Trophoblast cell (in vitro differentiated cells and primary cell): Measurements from ENCODE around the gene MYO10.

Experiments
- DNase-seq, 2 donors: peaks; one replicate each; pipeline ENCODE4 v3.0.0-alpha.2; 2016
- H2AFZ ChIP-seq: 2 replicates; pipeline ENCODE4 v1.6.1; 2013; ENCODE audit warnings: low read length, moderate library complexity, mild to moderate bottlenecking; ENCODE audit not compliant: insufficient read depth, poor library complexity
- H2AK5ac ChIP-seq: 2 replicates; pipeline ENCODE4 v1.6.1; 2013; ENCODE audit warnings: mild to moderate bottlenecking, low read length
- H2BK120ac ChIP-seq: 2 replicates; pipeline ENCODE4 v1.6.1; 2013; ENCODE audit warnings: low read length, mild to moderate bottlenecking, moderate library complexity; ENCODE audit not compliant: insufficient read depth, poor library complexity
- H2BK12ac ChIP-seq: 2 replicates; pipeline ENCODE4 v1.6.1; 2013; ENCODE audit warnings: mild to moderate bottlenecking, low read length, moderate library complexity
- H2BK5ac ChIP-seq: 2 replicates; pipeline ENCODE4 v1.6.1; 2013; ENCODE audit warnings: low read length, low read depth, moderate library complexity, mild to moderate bottlenecking; ENCODE audit not compliant: poor library complexity
- H3K14ac ChIP-seq: 2 replicates; pipeline ENCODE4 v1.6.1; 2013; ENCODE audit warnings: mild to moderate bottlenecking, low read length
- H3K18ac ChIP-seq: 2 replicates; pipeline ENCODE4 v1.6.1; 2013; ENCODE audit warnings: mild to moderate bottlenecking, low read length
- H3K23ac ChIP-seq: 2 replicates; pipeline ENCODE4 v1.6.1; 2013; ENCODE audit warnings: low read length
- H3K27ac ChIP-seq: 2 replicates; pipeline ENCODE4 v1.5.1; 2013; ENCODE audit warnings: low read depth, mild to moderate bottlenecking, inconsistent platforms, low read length, moderate library complexity
- H3K27me3 ChIP-seq: 2 replicates; pipeline ENCODE4 v1.6.1; 2013; ENCODE audit warnings: inconsistent platforms, mild to moderate bottlenecking, low read length, moderate library complexity; ENCODE audit not compliant: insufficient read depth
- H3K36me3 ChIP-seq, 2 experiments: 1 replicate in 1 of 2; 2 replicates in 1 of 2; pipeline ENCODE4 v1.6.1; 2013; ENCODE audit warnings: low read length in 2 of 2, mild to moderate bottlenecking in 2 of 2, moderate library complexity in 1 of 2; ENCODE audit not compliant: insufficient read depth in 2 of 2, control insufficient read depth in 1 of 2
- H3K4ac ChIP-seq: 2 replicates; pipeline ENCODE4 v1.6.1; 2013; ENCODE audit warnings: low read depth, mild to moderate bottlenecking, low read length, moderate library complexity
- H3K4me1 ChIP-seq, 2 experiments: 1 replicate in 1 of 2; 2 replicates in 1 of 2; pipeline ENCODE4 v1.6.1; 2013; ENCODE audit warnings: low read length in 2 of 2, mild to moderate bottlenecking in 2 of 2, moderate library complexity in 1 of 2; ENCODE audit not compliant: insufficient read depth in 2 of 2, control insufficient read depth in 1 of 2
- H3K4me2 ChIP-seq: 2 replicates; pipeline ENCODE4 v1.6.1; 2013; ENCODE audit warnings: inconsistent platforms, mild to moderate bottlenecking, low read length, moderate library complexity
- H3K4me3 ChIP-seq: 2 replicates; pipeline ENCODE4 v1.5.1; 2013; ENCODE audit warnings: mild to moderate bottlenecking, low read depth, low read length, inconsistent platforms
- H3K79me1 ChIP-seq: one replicate; pipeline ENCODE4 v1.6.1; 2013; ENCODE audit warnings: low read length
- H3K79me2 ChIP-seq: 2 replicates; pipeline ENCODE4 v1.6.1; 2013; ENCODE audit warnings: low read length, mild to moderate bottlenecking; ENCODE audit not compliant: control insufficient read depth, insufficient read depth, poor library complexity
- H3K9ac ChIP-seq: 2 replicates; pipeline ENCODE4 v1.6.1; 2013; ENCODE audit warnings: mild to moderate bottlenecking, low read length
- H3K9me3 ChIP-seq: 2 replicates; pipeline ENCODE4 v1.6.1; 2013; ENCODE audit warnings: low read depth, mild to moderate bottlenecking, control low read depth, inconsistent platforms, low read length; ENCODE audit not compliant: insufficient read depth
- H4K12ac ChIP-seq: 2 replicates; pipeline ENCODE4 v1.6.1; 2013; ENCODE audit warnings: low read depth, mild to moderate bottlenecking, low read length, moderate library complexity
- H4K8ac ChIP-seq: 2 replicates; pipeline ENCODE4 v1.6.1; 2013; ENCODE audit warnings: low read depth, mild to moderate bottlenecking, low read length, moderate library complexity
- H4K91ac ChIP-seq: one replicate; pipeline ENCODE4 v1.6.1; 2013; ENCODE audit warnings: low read depth, mild to moderate bottlenecking, low read length, moderate library complexity
- WGBS: extraction: QIAGEN DNeasy Blood & Tissue Kit; methylation state at CpG from one replicate; pipeline ENCODE4 v1.1.7; 2013; ENCODE audit warnings: missing lambda C conversion rate; ENCODE audit not compliant: insufficient read length, insufficient coverage; ENCODE audit errors: extremely low coverage; 5-methylcytosine and 5-hydroxymethylcytosine counted together

MYO10 gene

GRCh38 chr5:16788957-16789356 lies 147.1 kb downstream of the MYO10 start:
- Histone ChIP-seq H3K9ac (no peak overlapping the region), H3K9me3 (no peaks in the 10 kb centered on the region), H3K4me1 (no peaks in the 10 kb centered on the region), H4K12ac (no peak overlapping the region), H3K36me3 (peaks cover 0 to 3% of the 10 kb centered on the region in 2 experiments), H3K4me2 (no peak overlapping the region), H2BK120ac (no peak overlapping the region), H3K27ac (no peak overlapping the region), H3K23ac (no peak overlapping the region), H2AFZ (no peak overlapping the region), H3K79me2 (no peaks in the 10 kb centered on the region), H2BK12ac (no peak overlapping the region), H3K27me3 (no peaks in the 10 kb centered on the region), H3K14ac (no peak overlapping the region), H4K91ac (no peak overlapping the region), H3K4me3 (no peak overlapping the region), H2BK5ac (no peak overlapping the region), H4K8ac (no peak overlapping the region), H3K18ac (no peak overlapping the region), H2AK5ac (no peak overlapping the region), H3K4ac (no peak overlapping the region), H3K79me1 (no peaks in the 10 kb centered on the region)
- no peak for DNase-seq
- no CpG with 5 or more reads among the region's 5 CpGs for WGBS

- no peak overlapping the region for H2BK120ac ChIP-seq
- H4K8ac ChIP-seq, result no peak overlapping the region
- no peak overlapping the region for H3K9ac ChIP-seq
- no peak overlapping the region for H3K4me2 ChIP-seq
- no peak overlapping the region for H2BK12ac ChIP-seq
- no peaks in the 10 kb centered on the region for H3K9me3 ChIP-seq
- no peaks in the 10 kb centered on the region for H3K4me1 ChIP-seq
- H2AFZ ChIP-seq, result no peak overlapping the region
- H3K23ac ChIP-seq, result no peak overlapping the region
- no peak for DNase-seq
- no peak overlapping the region for H3K4ac ChIP-seq
- H3K27ac ChIP-seq, result no peak overlapping the region
- H3K4me3 ChIP-seq, result no peak overlapping the region
- H3K18ac ChIP-seq, result no peak overlapping the region
- no peaks in the 10 kb centered on the region for H3K27me3 ChIP-seq
- H4K91ac ChIP-seq, result no peak overlapping the region
- H3K79me1 ChIP-seq, result no peaks in the 10 kb centered on the region
- no peak overlapping the region for H4K12ac ChIP-seq
- peaks cover 2 to 4% of the 10 kb centered on the region in 2 experiments for H3K36me3 ChIP-seq
- H2AK5ac ChIP-seq, result no peak overlapping the region
- no peak overlapping the region for H2BK5ac ChIP-seq
- WGBS, result no CpG with 5 or more reads among the region's 2 CpGs
- H3K14ac ChIP-seq, result no peak overlapping the region
- H3K79me2 ChIP-seq, result no peaks in the 10 kb centered on the region
These were observed 148.8 kb downstream of the MYO10 start for GRCh38 chr5:16787278-16787677.

DNA sequence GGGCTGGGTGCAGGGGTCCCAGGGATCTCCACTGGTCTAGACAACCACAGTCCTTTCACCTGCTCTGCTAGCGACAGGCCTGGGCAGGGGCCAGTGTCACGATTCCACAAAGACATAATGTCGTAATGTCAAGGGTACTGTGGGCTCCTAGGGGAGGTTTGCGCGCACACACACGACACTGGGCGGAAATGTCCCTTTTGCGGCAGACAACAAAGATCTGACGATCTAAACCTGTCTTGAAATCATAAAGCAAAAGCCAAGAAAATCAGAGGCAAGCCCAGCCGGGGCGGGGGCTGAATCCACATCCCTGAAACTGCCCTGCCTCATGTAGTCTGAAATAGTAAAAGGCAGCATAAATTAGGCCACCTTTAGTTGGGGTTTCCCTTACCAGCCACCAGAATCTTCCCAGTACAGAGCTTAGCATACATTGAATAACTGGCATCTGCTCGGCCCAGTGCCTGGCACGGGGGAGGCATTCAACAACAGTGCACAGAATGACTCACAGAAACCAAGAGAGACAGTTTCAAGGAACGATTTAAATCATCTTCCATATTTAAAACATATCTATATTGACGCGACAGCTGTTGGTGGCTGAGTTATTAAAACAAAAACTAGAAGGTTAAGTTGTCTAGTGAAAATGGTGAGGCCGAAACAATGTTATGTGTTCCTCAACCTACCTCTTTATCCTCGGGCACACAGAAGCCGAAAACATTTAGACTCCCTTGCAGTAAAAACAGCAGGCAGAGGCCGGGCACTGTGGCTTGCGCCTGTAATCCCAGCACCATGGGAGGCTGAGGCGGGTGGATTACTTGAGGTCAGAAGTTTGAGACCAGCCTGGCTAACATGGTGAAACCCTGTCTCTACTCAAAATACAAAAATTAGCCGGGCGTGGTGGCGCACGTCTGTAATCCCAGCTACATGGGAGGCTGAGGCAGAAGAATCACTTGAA lies 151.0 kb downstream of the MYO10 start:
- H3K14ac ChIP-seq, result no peak overlapping the region
- no peak overlapping the region for H4K91ac ChIP-seq
- no CpG with 5 or more reads among the region's 26 CpGs for WGBS
- no peak overlapping the region for H4K12ac ChIP-seq
- no peak overlapping the region for H2AFZ ChIP-seq
- no peaks in the 10 kb centered on the region for H3K9me3 ChIP-seq
- no peak overlapping the region for H3K27ac ChIP-seq
- DNase-seq, result no peak
- H3K4me1 ChIP-seq, result no peaks in the 10 kb centered on the region
- peaks cover 4% of the 10 kb centered on the region in 2 experiments for H3K36me3 ChIP-seq
- no peak overlapping the region for H3K4ac ChIP-seq
- no peak overlapping the region for H2BK120ac ChIP-seq
- H3K18ac ChIP-seq, result no peak overlapping the region
- no peaks in the 10 kb centered on the region for H3K79me2 ChIP-seq
- no peak overlapping the region for H3K23ac ChIP-seq
- H4K8ac ChIP-seq, result no peak overlapping the region
- H3K27me3 ChIP-seq, result no peaks in the 10 kb centered on the region
- no peak overlapping the region for H2AK5ac ChIP-seq
- H3K79me1 ChIP-seq, result no peaks in the 10 kb centered on the region
- no peak overlapping the region for H2BK5ac ChIP-seq
- no peak overlapping the region for H3K4me3 ChIP-seq
- no peak overlapping the region for H2BK12ac ChIP-seq
- H3K9ac ChIP-seq, result no peak overlapping the region
- no peak overlapping the region for H3K4me2 ChIP-seq

DNA sequence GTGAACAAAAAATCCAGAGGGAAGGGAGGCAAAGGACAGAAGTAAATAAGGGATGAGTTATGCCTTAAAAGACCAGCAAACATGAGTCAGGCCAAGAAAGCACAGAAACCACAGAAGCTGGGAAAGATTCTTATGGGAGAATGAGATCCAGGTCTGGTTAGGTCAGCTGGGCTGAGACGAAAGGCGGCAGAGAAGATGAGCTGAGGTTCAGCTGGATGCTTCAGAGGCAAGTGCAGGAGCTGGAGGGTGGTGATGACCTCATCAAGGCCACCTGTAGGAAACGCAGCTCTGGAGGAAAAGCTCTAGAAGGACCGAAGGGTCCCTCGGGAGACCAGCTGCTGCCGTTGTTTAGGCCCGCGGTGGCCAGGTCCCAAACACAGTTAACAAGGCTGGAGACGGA lies 152.0 kb downstream of the MYO10 start:
- no peaks in the 10 kb centered on the region for H3K4me1 ChIP-seq
- H3K23ac ChIP-seq, result no peak overlapping the region
- no peak overlapping the region for H3K4ac ChIP-seq
- no peak overlapping the region for H3K14ac ChIP-seq
- H4K12ac ChIP-seq, result no peak overlapping the region
- H3K4me3 ChIP-seq, result no peak overlapping the region
- H3K9me3 ChIP-seq, result no peaks in the 10 kb centered on the region
- no peak overlapping the region for H4K8ac ChIP-seq
- H3K36me3 ChIP-seq, result peaks cover 4 to 6% of the 10 kb centered on the region in 2 experiments
- H3K27me3 ChIP-seq, result no peaks in the 10 kb centered on the region
- no peak overlapping the region for H3K18ac ChIP-seq
- no peak overlapping the region for H2BK120ac ChIP-seq
- no peak overlapping the region for H4K91ac ChIP-seq
- H3K79me2 ChIP-seq, result no peaks in the 10 kb centered on the region
- no peaks in the 10 kb centered on the region for H3K79me1 ChIP-seq
- H3K9ac ChIP-seq, result no peak overlapping the region
- no peak overlapping the region for H2BK12ac ChIP-seq
- DNase-seq, result no peak
- no peak overlapping the region for H2AFZ ChIP-seq
- H2BK5ac ChIP-seq, result no peak overlapping the region
- H2AK5ac ChIP-seq, result no peak overlapping the region
- no peak overlapping the region for H3K27ac ChIP-seq
- WGBS, result no CpG with 5 or more reads among the region's 9 CpGs
- H3K4me2 ChIP-seq, result no peak overlapping the region
